Liver (tissue), 3 donors: ENCODE measurements around the gene YAE1.

ENCODE experiments used
- ATF3 ChIP-seq: IDR thresholded peaks from 2 replicates; pipeline ENCODE4 v1.6.1; 2016; ENCODE audit warnings: antibody characterized with exemption
- CTCF ChIP-seq: fragments of 150-350 bp; IDR thresholded peaks from 2 replicates; pipeline ENCODE4 v1.5.1; 2017; ENCODE audit warnings: improper control_type of control experiment, low read depth, low read length; ENCODE audit not compliant: missing input control
- MAX ChIP-seq: IDR thresholded peaks from 2 replicates; pipeline ENCODE4 v1.6.1; 2016; ENCODE audit warnings: antibody characterized with exemption
- donor health status: healthy.
- donor health status: healthy.

GRCh38 chr7:39592586-39592985, 26.4 kb downstream of the YAE1 start:
- TF ChIP-seq CTCF (no peak), MAX (no peak), ATF3 (no peak)
